Karpas-422 (cell line): ENCODE data around the gene CGNL1. TPM values are rescaled to one million over a fixed set of nuclear protein-coding genes. Genes with fewer than 3 reads are reported as not detected.

Experiments used
- DNase-seq: peaks from one replicate; pipeline ENCODE4 v3.0.0-alpha.2; 2015
- H2AFZ ChIP-seq: fragments of 200-600 bp; sonication (generic); 2 replicates; pipeline ENCODE4 v1.6.1; 2014; ENCODE audit warnings: antibody characterized with exemption, low read length, mixed read lengths
- H3K27ac ChIP-seq: fragments of 200-600 bp; sonication (generic); 2 replicates; pipeline ENCODE4 v1.5.1; 2014; ENCODE audit warnings: mild to moderate bottlenecking, low read length, moderate library complexity
- H3K27me3 ChIP-seq: fragments of 200-600 bp; sonication (generic); 2 replicates; pipeline ENCODE4 v1.6.1; 2014; ENCODE audit warnings: low read length, mixed read lengths
- H3K36me3 ChIP-seq: fragments of 200-600 bp; sonication (generic); 2 replicates; pipeline ENCODE4 v1.6.1; 2014; ENCODE audit warnings: low read length, mixed read lengths; ENCODE audit not compliant: insufficient read depth
- H3K4me1 ChIP-seq: fragments of 200-600 bp; sonication (generic); 2 replicates; pipeline ENCODE4 v1.6.1; 2014; ENCODE audit warnings: mild to moderate bottlenecking, low read length, mixed read lengths
- H3K4me2 ChIP-seq: fragments of 200-600 bp; sonication (generic); 2 replicates; pipeline ENCODE4 v1.6.1; 2014; ENCODE audit warnings: low read length, low read depth, mild to moderate bottlenecking; ENCODE audit not compliant: poor library complexity, severe bottlenecking
- H3K4me3 ChIP-seq: fragments of 200-600 bp; sonication (generic); 2 replicates; pipeline ENCODE4 v1.5.1; 2014; ENCODE audit warnings: mild to moderate bottlenecking, antibody characterized with exemption, low read length, mixed read lengths
- H3K79me2 ChIP-seq: fragments of 200-600 bp; sonication (generic); 2 replicates; pipeline ENCODE4 v1.6.1; 2014; ENCODE audit warnings: mild to moderate bottlenecking, low read length, mixed read lengths
- H3K9ac ChIP-seq: fragments of 200-600 bp; sonication (generic); 2 replicates; pipeline ENCODE4 v1.6.0; 2014; ENCODE audit warnings: low read length
- H3K9me2 ChIP-seq: fragments of 200-600 bp; sonication (generic), shearing (Covaris generic); replicated peaks from 2 replicates; pipeline ENCODE4 v1.6.0; 2014; ENCODE audit warnings: mild to moderate bottlenecking, low read length, moderate library complexity; ENCODE audit not compliant: insufficient read depth
- H3K9me3 ChIP-seq: fragments of 300-700, 200-600 bp; sonication (generic); 2 replicates; pipeline ENCODE4 v1.6.1; 2014; ENCODE audit warnings: low read length, mixed read lengths
- H4K20me1 ChIP-seq: fragments of 200-600 bp; sonication (generic); 2 replicates; pipeline ENCODE4 v1.6.1; 2014; ENCODE audit warnings: mild to moderate bottlenecking, antibody characterized with exemption, low read length, low read depth; ENCODE audit not compliant: insufficient read depth
- small RNA-seq: library from RNA; depleted of rRNA; stranded (forward); fragments of <200 nt; gene quantifications from one replicate; pipeline ENCODE3, GENCODE V24; 2014
- total RNA-seq: library from RNA; depleted of rRNA; stranded (reverse); fragments of >200 nt; shearing (Covaris generic); gene quantifications from 2 replicates; pipeline ENCODE4 v1.2.3, GENCODE V29; 2014; ENCODE audit warnings: low replicate concordance; rRNA removed

The CGNL1 gene
- total RNA-seq, 1 experiment from 2014 or later = not detected

DNA sequence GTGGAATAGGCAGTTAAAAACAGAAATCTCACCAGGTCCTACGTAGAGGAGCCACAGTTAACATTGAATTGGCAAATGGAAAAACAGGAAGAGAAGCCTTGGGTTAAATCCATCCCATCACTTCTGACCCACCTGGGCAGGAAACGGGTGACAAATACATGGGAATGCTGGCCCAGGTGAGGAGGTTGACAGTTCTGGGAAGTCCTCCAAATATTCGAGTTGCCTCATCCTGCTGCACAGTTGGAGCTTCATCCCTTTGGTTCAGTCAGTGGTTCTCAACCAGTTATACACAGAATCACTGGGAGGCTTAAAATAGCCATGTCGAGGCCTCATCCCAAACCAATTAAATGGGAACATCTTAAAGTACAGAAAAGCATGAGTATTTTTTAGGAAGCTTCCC lies 220.7 kb downstream of the CGNL1 start:
- Histone ChIP-seq H3K27me3 (no peaks in the 10 kb centered on the region), H2AFZ (no peak overlapping the region), H3K9ac (no peak overlapping the region), H4K20me1 (no peaks in the 10 kb centered on the region), H3K9me3 (no peaks in the 10 kb centered on the region), H3K4me3 (no peak overlapping the region), H3K79me2 (no peaks in the 10 kb centered on the region), H3K27ac (no peak overlapping the region), H3K4me1 (no peaks in the 10 kb centered on the region), H3K4me2 (no peak overlapping the region), H3K36me3 (no peaks in the 10 kb centered on the region), H3K9me2 (no peaks in the 10 kb centered on the region)
- DNase-seq = no peak

DNA sequence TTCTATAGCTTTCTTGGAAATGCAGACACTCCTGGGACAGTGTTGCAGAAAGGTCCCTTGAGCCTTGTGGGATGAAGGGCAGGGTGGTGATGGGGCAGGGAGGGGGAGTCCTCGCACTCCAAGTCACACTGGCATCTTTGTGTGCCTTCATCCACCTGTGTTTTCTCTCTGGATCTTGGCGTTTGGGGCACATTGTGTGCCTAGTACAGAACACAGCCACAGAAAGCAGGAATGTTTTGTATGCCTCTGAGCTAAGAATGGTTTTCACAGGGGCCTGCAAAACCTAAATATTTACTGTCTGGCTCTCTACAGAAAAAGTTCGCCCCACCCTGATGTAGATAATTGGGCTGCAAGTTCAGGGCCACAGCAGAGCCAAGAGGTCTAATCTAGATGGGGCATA lies 221.1 kb downstream of the CGNL1 start:
- Histone ChIP-seq H3K9me2 (no peaks in the 10 kb centered on the region), H2AFZ (no peak overlapping the region), H3K4me1 (no peaks in the 10 kb centered on the region), H3K27ac (no peak overlapping the region), H3K4me2 (no peak overlapping the region), H3K9me3 (no peaks in the 10 kb centered on the region), H3K27me3 (no peaks in the 10 kb centered on the region), H3K9ac (no peak overlapping the region), H3K36me3 (no peaks in the 10 kb centered on the region), H4K20me1 (no peaks in the 10 kb centered on the region), H3K4me3 (no peak overlapping the region), H3K79me2 (no peaks in the 10 kb centered on the region)
- no peak for DNase-seq

DNA sequence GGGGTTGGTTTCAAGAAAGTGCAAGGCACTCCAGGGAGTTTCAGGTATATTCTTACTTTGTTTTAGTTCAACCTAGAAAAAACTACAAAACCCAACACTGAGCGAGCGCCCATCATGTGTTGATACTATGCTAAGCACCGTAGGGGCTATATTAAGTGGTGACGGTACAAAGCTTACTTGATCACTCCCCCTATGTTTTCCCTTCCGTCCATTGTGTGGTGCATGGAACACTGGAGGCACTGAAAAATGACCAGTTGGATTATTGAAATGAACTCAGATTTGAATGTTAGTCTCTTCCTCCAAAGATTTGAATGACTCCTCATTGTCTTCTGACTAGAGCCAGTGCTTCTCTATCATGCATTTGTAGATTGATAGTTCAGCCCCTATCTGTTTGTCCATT lies 222.0 kb downstream of the CGNL1 start:
- Histone ChIP-seq H2AFZ (no peak overlapping the region), H3K9me3 (no peaks in the 10 kb centered on the region), H3K79me2 (no peaks in the 10 kb centered on the region), H3K27ac (no peak overlapping the region), H4K20me1 (no peaks in the 10 kb centered on the region), H3K36me3 (no peaks in the 10 kb centered on the region), H3K9me2 (no peaks in the 10 kb centered on the region), H3K4me3 (no peak overlapping the region), H3K9ac (no peak overlapping the region), H3K4me1 (no peaks in the 10 kb centered on the region), H3K4me2 (no peak overlapping the region), H3K27me3 (no peaks in the 10 kb centered on the region)
- DNase-seq = no peak

DNA sequence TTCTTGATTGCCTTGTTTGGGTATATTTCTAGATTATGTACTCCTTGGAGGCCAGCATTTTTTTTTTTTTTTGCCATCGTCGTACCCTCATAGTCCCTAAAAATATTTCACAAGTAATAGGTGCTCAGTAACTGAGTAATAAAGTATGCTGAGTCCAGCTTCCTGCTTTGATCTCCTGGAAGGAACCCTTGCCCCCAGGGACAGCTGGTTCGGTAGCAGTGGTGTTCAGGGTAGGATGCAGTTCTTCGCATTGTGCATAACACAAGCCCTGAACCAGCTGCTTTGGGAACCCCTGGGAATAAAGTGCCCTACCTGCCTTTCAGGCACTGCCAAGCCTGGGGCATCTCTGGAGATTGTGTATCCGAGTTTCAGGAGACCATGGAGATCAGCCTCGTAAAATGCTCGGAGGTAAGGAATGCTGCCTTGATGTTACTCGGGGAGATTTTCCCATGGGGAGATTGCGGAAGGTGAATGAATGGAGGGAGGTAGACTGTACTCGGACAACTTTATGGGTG lies 223.0 kb downstream of the CGNL1 start:
- H3K27ac ChIP-seq = no peak overlapping the region
- no peaks in the 10 kb centered on the region for H3K79me2 ChIP-seq
- no peaks in the 10 kb centered on the region for H3K36me3 ChIP-seq
- no peak overlapping the region for H2AFZ ChIP-seq
- no peaks in the 10 kb centered on the region for H3K9me2 ChIP-seq
- no peaks in the 10 kb centered on the region for H3K9me3 ChIP-seq
- no peaks in the 10 kb centered on the region for H4K20me1 ChIP-seq
- no peak overlapping the region for H3K9ac ChIP-seq
- no peak for DNase-seq
- no peak overlapping the region for H3K4me3 ChIP-seq
- H3K27me3 ChIP-seq = no peaks in the 10 kb centered on the region
- no peaks in the 10 kb centered on the region for H3K4me1 ChIP-seq
- no peak overlapping the region for H3K4me2 ChIP-seq

DNA sequence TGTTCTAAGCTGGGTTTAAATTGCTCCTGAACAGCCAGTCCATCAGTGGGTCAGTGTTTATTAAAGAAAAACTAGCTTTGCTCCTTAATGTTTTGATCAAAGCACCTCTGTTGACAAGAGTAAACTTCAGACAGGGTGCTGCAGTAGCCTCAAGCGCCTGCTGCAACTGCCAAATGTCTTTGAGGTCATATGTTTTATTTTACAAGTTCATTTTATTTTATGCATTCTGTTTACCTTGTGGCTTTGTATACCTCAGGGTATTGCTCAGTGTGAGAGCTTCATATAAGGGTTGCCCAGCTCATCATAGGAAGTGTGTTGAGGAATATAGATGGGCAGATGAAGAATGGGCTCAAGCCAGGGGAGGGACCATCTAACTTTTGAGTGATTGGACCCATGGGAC lies 223.9 kb downstream of the CGNL1 start:
- Histone ChIP-seq H2AFZ (no peak overlapping the region), H3K9ac (no peak overlapping the region), H3K27ac (no peak overlapping the region), H4K20me1 (no peaks in the 10 kb centered on the region), H3K36me3 (no peaks in the 10 kb centered on the region), H3K9me2 (no peaks in the 10 kb centered on the region), H3K27me3 (no peaks in the 10 kb centered on the region), H3K79me2 (no peaks in the 10 kb centered on the region), H3K4me1 (no peaks in the 10 kb centered on the region), H3K9me3 (no peaks in the 10 kb centered on the region), H3K4me3 (no peak overlapping the region), H3K4me2 (no peak overlapping the region)
- DNase-seq = no peak

Small RNAs within 50 kb of the gene (small RNA-seq; reads per million reads assigned to genes)
- not detected for gene RNU6-844P

Other genes with a start within 250 kb of the CGNL1 start
- not detected in 2 replicates for gene MYZAP, start 215.4 kb downstream of the CGNL1 start, total RNA-seq